GM21528 (cell line): ENCODE data around the gene NACA.
"Not testable (repeated sequence)": the region's sequence is repeated elsewhere in the genome, so short reads cannot be mapped to it uniquely, and the experiment has no call there.

ENCODE experiments used
- ATAC-seq: cut with Tn5 transposase; IDR thresholded peaks from one replicate; pipeline ENCODE4 v1.9.1; 2021; ENCODE audit warnings: mild to moderate bottlenecking, moderate library complexity; ENCODE audit not compliant: unreplicated experiment, low FRiP score

Gene NACA

GRCh38 chr12:56725723-56726102 lies 614 bp upstream of the NACA start:
- ATAC-seq = no peak

GRCh38 chr12:56724701-56724971 lies 463 bp downstream of the NACA start:
- ATAC-seq = no peak

GRCh38 chr12:56723889-56724700 lies 1.0 kb downstream of the NACA start:
- ATAC-seq = no peak

- no peak for ATAC-seq
Measured at GRCh38 chr12:56723352-56723751, 1.7 kb downstream of the NACA start.

GRCh38 chr12:56722832-56723231 lies 2.3 kb downstream of the NACA start:
- ATAC-seq = no peak

GRCh38 chr12:56721721-56722120 lies 3.4 kb downstream of the NACA start:
- no peak for ATAC-seq

GRCh38 chr12:56721216-56721615 lies 3.9 kb downstream of the NACA start:
- ATAC-seq = no peak

GRCh38 chr12:56720731-56721151 lies 4.4 kb downstream of the NACA start:
- no peak for ATAC-seq

- ATAC-seq = no peak
Measured at GRCh38 chr12:56719056-56719455, 6.0 kb downstream of the NACA start.

GRCh38 chr12:56718636-56719035 lies 6.5 kb downstream of the NACA start:
- ATAC-seq = no peak

GRCh38 chr12:56718149-56718548 lies 7.0 kb downstream of the NACA start:
- no peak for ATAC-seq

- no peak for ATAC-seq
Measured at GRCh38 chr12:56716933-56717880, 7.9 kb downstream of the NACA start.

- ATAC-seq = no peak
Measured at GRCh38 chr12:56716458-56716857, 8.6 kb downstream of the NACA start.

GRCh38 chr12:56715798-56716197 lies 9.3 kb downstream of the NACA start:
- ATAC-seq = no peak

- no peak for ATAC-seq
Measured at GRCh38 chr12:56714431-56714929, 10.6 kb downstream of the NACA start.

- no peak for ATAC-seq
Measured at GRCh38 chr12:56713345-56713744, 11.8 kb downstream of the NACA start.

- no peak for ATAC-seq
Measured at GRCh38 chr12:56709759-56710376, 15.2 kb downstream of the NACA start.

- ATAC-seq = not testable (repeated sequence)
Measured at GRCh38 chr12:56704522-56704921, 20.6 kb downstream of the NACA start.

- ATAC-seq = no peak
Measured at GRCh38 chr12:56699020-56699661, 26.0 kb downstream of the NACA start.

- ATAC-seq = no peak
Measured at GRCh38 chr12:56695327-56696101, 29.6 kb downstream of the NACA start.
